GM12878 (cell line): Measurements from ENCODE around the gene ERCC2. TPM values are rescaled to one million over a fixed set of nuclear protein-coding genes. Genes with fewer than 3 reads are reported as not detected.
A peak's percentile ranks its signal among the peaks of the same experiment; 100 is the strongest.

Source experiments
- ATAC-seq: fragments of 200-7000 bp; cut with Tn5 transposase; 3 replicates; pipeline ENCODE4 v1.9.1; 2020; ENCODE audit warnings: mild to moderate bottlenecking, moderate library complexity
- BruUV-seq: library from RNA; stranded (reverse); fragments of 400-500 nt; replicated peaks from 2 replicates; lab custom pipeline; 2021; lab: Mats Ljungman, UMichigan
- CTCF ChIA-PET: fragments of 300-600 bp; sonication (Branson Sonifier 250); formaldehyde crosslinking; extraction: SDS; loops from one replicate; lab custom pipeline; 2021; ENCODE audit warnings: inconsistent platforms; lab: Yijun Ruan, JAX
- POLR2A ChIA-PET: fragments of 350-600 bp; formaldehyde crosslinking; extraction: SDS; loops from one replicate; lab custom pipeline; 2021; ENCODE audit warnings: inconsistent platforms; lab: Charles Lee
- RAD21 ChIA-PET: fragments of 300-600 bp; sonication (Branson Sonifier 250); formaldehyde crosslinking; loops from one replicate; lab custom pipeline; 2023; ENCODE audit warnings: antibody characterized with exemption; ENCODE audit not compliant: unreplicated experiment; lab: Charles Lee
- SMC1A ChIA-PET: fragments of 300-600 bp; sonication (Branson Sonifier 250); formaldehyde crosslinking; loops from one replicate; lab custom pipeline; 2023; ENCODE audit not compliant: unreplicated experiment, uncharacterized antibody; lab: Charles Lee
- DNase-seq: peaks from one replicate; pipeline ENCODE4 v3.0.0-alpha.2; 2011; ENCODE audit warnings: low read depth, low spot score
- FAIRE-seq: peaks from 3 replicates; lab custom pipeline; 2011; peaks lifted over from hg19 to GRCh38; lab: Jason Lieb, UNC
- H2AFZ ChIP-seq: 2 replicates; pipeline ENCODE4 v1.6.0; 2011; ENCODE audit warnings: low read depth, low read length, control low read depth; ENCODE audit not compliant: control insufficient read depth
- H3K27ac ChIP-seq: 2 replicates; pipeline ENCODE4 v1.5.1; 2011; ENCODE audit warnings: control low read depth; ENCODE audit not compliant: control insufficient read depth, insufficient read depth
- H3K27me3 ChIP-seq, 2 experiments: replicated peaks in 1 of 2; 2 replicates each; pipeline versions ENCODE4 v1.6.0 to v1.6.1; 2011; ENCODE audit warnings: low read length in 1 of 2; ENCODE audit not compliant: control insufficient read depth in 2 of 2, insufficient read depth in 2 of 2
- H3K36me3 ChIP-seq, 2 experiments: 2 replicates each; pipeline ENCODE4 v1.5.1; 2011; ENCODE audit warnings: low read length in 1 of 2; ENCODE audit not compliant: control insufficient read depth in 2 of 2, insufficient read depth in 2 of 2
- H3K4me1 ChIP-seq: 2 replicates; pipeline ENCODE4 v1.6.1; 2011; ENCODE audit warnings: mild to moderate bottlenecking, low read length, moderate library complexity, mixed read lengths; ENCODE audit not compliant: control insufficient read depth, insufficient read depth
- H3K4me2 ChIP-seq: 2 replicates; pipeline ENCODE4 v1.6.0; 2011; ENCODE audit warnings: control low read depth; ENCODE audit not compliant: control insufficient read depth, insufficient read depth
- H3K4me3 ChIP-seq: fragments of 200-600 bp; sonication (generic); 2 replicates; pipeline ENCODE4 v1.5.1; 2016
- H3K79me2 ChIP-seq: 2 replicates; pipeline ENCODE4 v1.6.0; 2011; ENCODE audit warnings: low read length; ENCODE audit not compliant: control insufficient read depth, insufficient read depth
- H3K9ac ChIP-seq: 2 replicates; pipeline ENCODE4 v1.8.0; 2011; ENCODE audit warnings: low read length, control low read depth, mixed read lengths; ENCODE audit not compliant: control insufficient read depth, insufficient read depth
- H3K9me3 ChIP-seq: replicated peaks from 3 replicates; pipeline ENCODE4 v1.5.1; 2011; ENCODE audit warnings: mild to moderate bottlenecking, low read length; ENCODE audit not compliant: control insufficient read depth, insufficient read depth
- H4K20me1 ChIP-seq: 2 replicates; pipeline ENCODE4 v1.6.0; 2011; ENCODE audit not compliant: control insufficient read depth, insufficient read depth
- BCL3 ChIP-seq: IDR thresholded peaks from 2 replicates; pipeline ENCODE4 v1.6.1; 2011; ENCODE audit warnings: borderline replicate concordance, low read depth, mild to moderate bottlenecking, moderate library complexity, low read length; ENCODE audit not compliant: insufficient read depth, poor library complexity, severe bottlenecking
- PRDM15 ChIP-seq: fragments of 450-650 bp; formaldehyde crosslinking; IDR thresholded peaks from 2 replicates; pipeline ENCODE4 v1.4.0; 2020; ENCODE audit warnings: mild to moderate bottlenecking, moderate library complexity
- TCF3 ChIP-seq: IDR thresholded peaks from 2 replicates; pipeline ENCODE4 v1.6.1; 2012; ENCODE audit warnings: low read depth, mild to moderate bottlenecking, low read length, borderline replicate concordance; ENCODE audit not compliant: insufficient read depth
- WGBS: methylation state at CpG from one replicate; pipeline ENCODE4 v1.1.6; 2016; ENCODE audit warnings: low lambda C conversion rate; ENCODE audit not compliant: insufficient replicate concordance, insufficient coverage; ENCODE audit errors: missing lambda C conversion rate; 5-methylcytosine and 5-hydroxymethylcytosine counted together
- in situ Hi-C: fragments of 300-500 bp; cut with MboI; formaldehyde crosslinking; loops from 9 replicates; pipeline ENCODE4 v1.14.3; 2018; ENCODE audit warnings: mixed read lengths
- intact Hi-C: fragments of 100-400 bp; cut with micrococcal nuclease; formaldehyde crosslinking; loops from one replicate; pipeline ENCODE4 v1.14.2; 2022; ENCODE audit not compliant: unreplicated experiment
- polyA plus RNA-seq, 11 experiments: library from polyadenylated mRNA; depleted of rRNA in 4 of 11; unstranded in 6 of 11; stranded (reverse) in 5 of 11; fragments of >200 nt; fragmentation: Nextera tagmentation in 4 of 11; fragmentation: Illumina TruSeq in 1 of 11; extraction: Ambion mirVana in 4 of 11; extraction: Trizol in 1 of 11; gene quantifications; 1 replicate in 1 of 11; 2 replicates in 10 of 11; pipeline versions ENCODE4 v1.2.1 to v1.2.3, GENCODE V29; 2011 to 2016; ENCODE audit warnings: inconsistent platforms in 2 of 11, missing spikeins in 2 of 11, low read depth in 1 of 11
- total RNA-seq, 4 experiments: library from RNA; depleted of rRNA in 3 of 4; stranded (reverse); fragments of >200 nt in 3 of 4; fragmentation: Illumina TruSeq in 1 of 4; extraction: Trizol in 1 of 4; gene quantifications; 2 replicates each; pipeline versions ENCODE4 v1.2.1 to v1.2.3, GENCODE V29; 2013 to 2021

The ERCC2 gene
- total and polyA plus RNA-seq, 10 of the 15 experiments (the other 5 are each of a cell fraction or from before 2014, with no cell fraction given), result 1.3 to 40.1 (median 15.6) TPM

DNA sequence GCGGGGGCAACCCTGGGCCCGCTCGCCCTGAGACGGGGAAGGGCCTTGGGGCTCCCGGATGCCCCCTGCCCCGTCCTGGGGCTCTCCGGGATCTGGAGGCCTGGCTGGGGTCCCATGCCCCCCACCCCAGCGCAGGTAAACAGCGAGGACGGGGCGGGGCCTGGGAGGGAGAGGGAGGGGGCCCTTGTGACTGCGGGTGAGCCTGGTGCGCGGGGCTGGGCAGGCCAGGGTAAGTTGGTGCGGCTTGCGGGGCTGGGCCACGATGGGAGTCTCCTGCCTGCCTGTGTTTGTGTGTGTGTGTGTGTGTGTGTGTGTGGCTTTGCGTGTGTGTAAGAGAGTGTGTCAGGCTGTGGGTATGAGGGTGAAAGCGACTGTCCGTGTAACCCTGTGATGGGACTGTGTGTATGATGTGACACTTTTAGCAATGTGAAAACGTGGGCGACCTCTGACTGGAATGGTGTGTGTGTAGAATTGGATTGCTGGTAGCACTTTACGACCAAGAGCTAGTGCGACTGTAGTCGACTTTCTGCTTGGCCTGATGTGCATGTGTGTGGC is 29.4 kb downstream of the ERCC2 start:
- 0 out of 4 replicates have a peak, but pooled peaks cover 0 to 1% of the 10 kb centered on the region in 2 experiments for H3K27me3 ChIP-seq
- ATAC-seq (no peak), DNase-seq (no peak), FAIRE-seq (no peak)
- WGBS, result 31% methylated on average over 21 of the region's 25 CpGs
- ChIA-PET CTCF (no interaction called here), SMC1A (no interaction called here), POLR2A (interaction anchor here (0.6 kb wide), 1 partner anchor 143 kb away, joined by 3 read pairs; no protein-coding TSS in a partner anchor), RAD21 (interaction anchor here (1.9 kb wide), 1 partner anchor 281 kb away, joined by 5 read pairs; no protein-coding TSS in a partner anchor)
- BruUV-seq, result no TSS peak
- no peaks in the 10 kb centered on the region for H4K20me1 ChIP-seq
- H3K4me1 ChIP-seq, result peaks cover 3% of the 10 kb centered on the region; the same call in 1 of the 2 replicates
- H3K9me3 ChIP-seq, result no peaks in the 10 kb centered on the region
- peak overlapping the region; percentile 1; the same call in 1 of the 2 replicates for H3K4me3 ChIP-seq
- H2AFZ ChIP-seq, result no peak overlapping the region
- TF ChIP-seq PRDM15 (CRISPR knock-in tag) (no peak), TCF3 (peak; percentile 30; the same call in 1 of the 2 replicates), BCL3 (peak; percentile 61)
- H3K9ac ChIP-seq, result no peak overlapping the region
- H3K36me3 ChIP-seq, result no peaks in the 10 kb centered on the region
- no peak overlapping the region for H3K27ac ChIP-seq
- peak overlapping the region; percentile 70 for H3K4me2 ChIP-seq
- intact Hi-C loops (no loop called here), in situ Hi-C loops (no loop called here)
- no peaks in the 10 kb centered on the region for H3K79me2 ChIP-seq
